Vagina (tissue), 2 donors: ENCODE data around the gene WDR91.

Experiments
- POLR2A ChIP-seq, 2 donors: fragments of 450-650 bp; IDR thresholded peaks; one replicate each; pipeline ENCODE4 v1.6.1; 2017; ENCODE audit warnings: antibody characterized with exemption in 2 of 2, mild to moderate bottlenecking in 2 of 2, moderate library complexity in 2 of 2
- POLR2AphosphoS5 ChIP-seq, 2 donors: sonication (generic); formaldehyde crosslinking; IDR thresholded peaks; one replicate each; pipeline ENCODE4 v1.9.0; 2017; ENCODE audit warnings: antibody characterized with exemption in 2 of 2, mild to moderate bottlenecking in 2 of 2, low read depth in 1 of 2; ENCODE audit not compliant: insufficient read depth in 1 of 2
- TF ChIP-seq, protein P1 (sequence below), 3 experiments: fragments of 450-650 bp in 2 of 3; fragments of 200-600 bp in 1 of 3; sonication (generic) in 1 of 3; IDR thresholded peaks; one replicate each; pipeline ENCODE4 v1.5.1; 2017 to 2019; ENCODE audit warnings: antibody characterized with exemption in 3 of 3, mild to moderate bottlenecking in 2 of 3, moderate library complexity in 2 of 3

- TF ChIP-seq, protein P1, sequence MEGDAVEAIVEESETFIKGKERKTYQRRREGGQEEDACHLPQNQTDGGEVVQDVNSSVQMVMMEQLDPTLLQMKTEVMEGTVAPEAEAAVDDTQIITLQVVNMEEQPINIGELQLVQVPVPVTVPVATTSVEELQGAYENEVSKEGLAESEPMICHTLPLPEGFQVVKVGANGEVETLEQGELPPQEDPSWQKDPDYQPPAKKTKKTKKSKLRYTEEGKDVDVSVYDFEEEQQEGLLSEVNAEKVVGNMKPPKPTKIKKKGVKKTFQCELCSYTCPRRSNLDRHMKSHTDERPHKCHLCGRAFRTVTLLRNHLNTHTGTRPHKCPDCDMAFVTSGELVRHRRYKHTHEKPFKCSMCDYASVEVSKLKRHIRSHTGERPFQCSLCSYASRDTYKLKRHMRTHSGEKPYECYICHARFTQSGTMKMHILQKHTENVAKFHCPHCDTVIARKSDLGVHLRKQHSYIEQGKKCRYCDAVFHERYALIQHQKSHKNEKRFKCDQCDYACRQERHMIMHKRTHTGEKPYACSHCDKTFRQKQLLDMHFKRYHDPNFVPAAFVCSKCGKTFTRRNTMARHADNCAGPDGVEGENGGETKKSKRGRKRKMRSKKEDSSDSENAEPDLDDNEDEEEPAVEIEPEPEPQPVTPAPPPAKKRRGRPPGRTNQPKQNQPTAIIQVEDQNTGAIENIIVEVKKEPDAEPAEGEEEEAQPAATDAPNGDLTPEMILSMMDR (IDR thresholded peaks at IDR 0.05) = no peak
- TF ChIP-seq POLR2A (IDR thresholded peaks at IDR 0.05) = no peak
- TF ChIP-seq POLR2AphosphoS5 (IDR thresholded peaks at IDR 0.05; ENCODE audit: insufficient read depth in 1 of 2, low read depth in 1 of 2) = no peak
Measured at GRCh38 chr7:135199439-135199838, 11.9 kb downstream of the WDR91 start.
